OCI-LY7 (cell line): Measurements from ENCODE around the gene LPP.

Source experiments
- EZH2phosphoT487 ChIP-seq: fragments of 200-600 bp; sonication (generic); IDR thresholded peaks from 2 replicates; pipeline ENCODE4 v1.6.1; 2018; ENCODE audit warnings: low read depth, borderline replicate concordance, mild to moderate bottlenecking, mixed run types, antibody characterized with exemption, low read length, moderate library complexity, mixed read lengths
- TF ChIP-seq, protein P1 (sequence below): fragments of 200-600 bp; sonication (generic); conservative IDR thresholded peaks from 2 replicates; pipeline ENCODE4 v1.5.1; 2014; ENCODE audit warnings: mild to moderate bottlenecking, antibody characterized with exemption, low read length, moderate library complexity, mixed read lengths

DNA sequence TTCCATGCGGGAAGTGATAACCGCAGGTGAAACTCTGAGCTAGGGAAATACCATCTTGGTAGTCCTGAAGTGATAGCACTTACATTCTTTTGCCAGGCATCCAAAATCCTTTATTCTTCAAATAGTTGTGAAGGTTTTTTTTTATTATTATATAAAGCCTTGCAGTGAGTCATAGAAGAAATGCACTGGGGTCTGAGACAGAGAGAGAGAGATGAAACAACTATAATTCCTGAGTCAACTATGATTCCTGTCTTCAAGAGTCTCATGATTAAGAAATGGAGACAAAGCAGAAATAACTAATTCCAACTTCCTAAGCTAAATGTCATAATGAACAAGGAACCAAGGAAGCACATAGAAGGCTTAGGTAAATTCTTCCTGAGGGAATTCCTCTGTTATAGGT is 495.6 kb downstream of the LPP start:
- TF ChIP-seq, protein P1, sequence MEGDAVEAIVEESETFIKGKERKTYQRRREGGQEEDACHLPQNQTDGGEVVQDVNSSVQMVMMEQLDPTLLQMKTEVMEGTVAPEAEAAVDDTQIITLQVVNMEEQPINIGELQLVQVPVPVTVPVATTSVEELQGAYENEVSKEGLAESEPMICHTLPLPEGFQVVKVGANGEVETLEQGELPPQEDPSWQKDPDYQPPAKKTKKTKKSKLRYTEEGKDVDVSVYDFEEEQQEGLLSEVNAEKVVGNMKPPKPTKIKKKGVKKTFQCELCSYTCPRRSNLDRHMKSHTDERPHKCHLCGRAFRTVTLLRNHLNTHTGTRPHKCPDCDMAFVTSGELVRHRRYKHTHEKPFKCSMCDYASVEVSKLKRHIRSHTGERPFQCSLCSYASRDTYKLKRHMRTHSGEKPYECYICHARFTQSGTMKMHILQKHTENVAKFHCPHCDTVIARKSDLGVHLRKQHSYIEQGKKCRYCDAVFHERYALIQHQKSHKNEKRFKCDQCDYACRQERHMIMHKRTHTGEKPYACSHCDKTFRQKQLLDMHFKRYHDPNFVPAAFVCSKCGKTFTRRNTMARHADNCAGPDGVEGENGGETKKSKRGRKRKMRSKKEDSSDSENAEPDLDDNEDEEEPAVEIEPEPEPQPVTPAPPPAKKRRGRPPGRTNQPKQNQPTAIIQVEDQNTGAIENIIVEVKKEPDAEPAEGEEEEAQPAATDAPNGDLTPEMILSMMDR, result no peak
- TF ChIP-seq EZH2phosphoT487, result no peak
